WTC11 (cell line): Measurements from ENCODE around the gene CCDC24. TPM values are rescaled to one million over a fixed set of nuclear protein-coding genes. Genes with fewer than 3 reads are reported as not detected.

Source experiments
- ATF1 ChIP-seq: sonication (generic); formaldehyde crosslinking; IDR thresholded peaks from 2 replicates; pipeline ENCODE4 v1.8.1; 2023; ENCODE audit warnings: mild to moderate bottlenecking, moderate library complexity, missing genetic modification reagents
- ELF4 ChIP-seq: sonication (generic); formaldehyde crosslinking; IDR thresholded peaks from 2 replicates; pipeline ENCODE4 v1.8.1; 2022; ENCODE audit warnings: low read depth, mild to moderate bottlenecking, moderate library complexity, missing genetic modification reagents
- FOXK1 ChIP-seq: sonication (generic); formaldehyde crosslinking; IDR thresholded peaks from 2 replicates; pipeline ENCODE4 v1.8.0; 2022; ENCODE audit warnings: mild to moderate bottlenecking, moderate library complexity, missing genetic modification reagents
- FOXP1 ChIP-seq: sonication (generic); formaldehyde crosslinking; IDR thresholded peaks from 2 replicates; pipeline ENCODE4 v1.8.0; 2022; ENCODE audit warnings: missing genetic modification reagents, mild to moderate bottlenecking, moderate library complexity, borderline replicate concordance
- GABPB1 ChIP-seq: sonication (generic); formaldehyde crosslinking; IDR thresholded peaks from 2 replicates; pipeline ENCODE4 v1.8.1; 2023; ENCODE audit warnings: mild to moderate bottlenecking, missing genetic modification reagents
- GRHL2 ChIP-seq: fragments of 250-450 bp; sonication (Bioruptor Pico); IDR thresholded peaks from 2 replicates; pipeline ENCODE4 v1.8.0; 2022; ENCODE audit warnings: mild to moderate bottlenecking, moderate library complexity; ENCODE audit not compliant: insufficient replicate concordance, severe bottlenecking
- NFE2L1 ChIP-seq: sonication (generic); formaldehyde crosslinking; IDR thresholded peaks from 2 replicates; pipeline ENCODE4 v1.8.1; 2023; ENCODE audit warnings: missing genetic modification reagents
- NR3C1 ChIP-seq: sonication (generic); formaldehyde crosslinking; conservative IDR thresholded peaks from 2 replicates; pipeline ENCODE4 v1.8.1; 2023; ENCODE audit warnings: low read depth, mild to moderate bottlenecking, missing genetic modification reagents
- PREB ChIP-seq: sonication (generic); formaldehyde crosslinking; IDR thresholded peaks from 2 replicates; pipeline ENCODE4 v1.8.1; 2022; ENCODE audit warnings: mild to moderate bottlenecking, missing genetic modification reagents, moderate library complexity, borderline replicate concordance
- PRRX2 ChIP-seq: fragments of 250-450 bp; sonication (Bioruptor Pico); IDR thresholded peaks from 2 replicates; pipeline ENCODE4 v1.8.0; 2021; ENCODE audit warnings: mild to moderate bottlenecking
- SMAD4 ChIP-seq: sonication (generic); formaldehyde crosslinking; IDR thresholded peaks from 2 replicates; pipeline ENCODE4 v1.8.0; 2022; ENCODE audit warnings: mild to moderate bottlenecking, missing genetic modification reagents
- STAT6 ChIP-seq: sonication (generic); formaldehyde crosslinking; conservative IDR thresholded peaks from 2 replicates; pipeline ENCODE4 v1.8.1; 2023; ENCODE audit warnings: mild to moderate bottlenecking, low read depth, missing genetic modification reagents, moderate library complexity
- TCF7 ChIP-seq: sonication (generic); formaldehyde crosslinking; IDR thresholded peaks from 2 replicates; pipeline ENCODE4 v1.8.0; 2022; ENCODE audit warnings: mild to moderate bottlenecking, low read depth, missing genetic modification reagents, moderate library complexity
- TP53 ChIP-seq: sonication (generic); formaldehyde crosslinking; IDR thresholded peaks from 2 replicates; pipeline ENCODE4 v1.8.1; 2023; ENCODE audit warnings: mild to moderate bottlenecking, missing genetic modification reagents
- USF1 ChIP-seq: sonication (generic); formaldehyde crosslinking; IDR thresholded peaks from 2 replicates; pipeline ENCODE4 v1.8.0; 2022; ENCODE audit warnings: mild to moderate bottlenecking, missing genetic modification reagents
- total RNA-seq: library from RNA; stranded (reverse); gene quantifications from 3 replicates; pipeline ENCODE4 v1.2.3, GENCODE V29; 2021
- TF ChIP-seq, protein P1 (sequence below): fragments of 250-450 bp; sonication (Bioruptor Pico); conservative IDR thresholded peaks from 2 replicates; pipeline ENCODE4 v1.9.0; 2021; ENCODE audit warnings: mild to moderate bottlenecking
- TF ChIP-seq, protein P2 (sequence below): fragments of 250-450 bp; sonication (Bioruptor Pico); IDR thresholded peaks from 2 replicates; pipeline ENCODE4 v1.9.0; 2021; ENCODE audit warnings: mild to moderate bottlenecking, borderline replicate concordance
- TF ChIP-seq, protein P3 (sequence below): sonication (generic); formaldehyde crosslinking; IDR thresholded peaks from 2 replicates; pipeline ENCODE4 v1.8.1; 2023; ENCODE audit warnings: mild to moderate bottlenecking, missing genetic modification reagents
- TF ChIP-seq, protein P4 (sequence below): sonication (generic); formaldehyde crosslinking; IDR thresholded peaks from 2 replicates; pipeline ENCODE4 v1.8.0; 2022; ENCODE audit warnings: mild to moderate bottlenecking, missing genetic modification reagents
- TF ChIP-seq, protein P5 (sequence below): sonication (generic); formaldehyde crosslinking; IDR thresholded peaks from 2 replicates; pipeline ENCODE4 v1.8.1; 2022; ENCODE audit warnings: low read depth, mild to moderate bottlenecking, moderate library complexity, missing genetic modification reagents, borderline replicate concordance

CCDC24 gene
- total RNA-seq, 1 experiment from 2014 or later = 12.1 TPM

DNA sequence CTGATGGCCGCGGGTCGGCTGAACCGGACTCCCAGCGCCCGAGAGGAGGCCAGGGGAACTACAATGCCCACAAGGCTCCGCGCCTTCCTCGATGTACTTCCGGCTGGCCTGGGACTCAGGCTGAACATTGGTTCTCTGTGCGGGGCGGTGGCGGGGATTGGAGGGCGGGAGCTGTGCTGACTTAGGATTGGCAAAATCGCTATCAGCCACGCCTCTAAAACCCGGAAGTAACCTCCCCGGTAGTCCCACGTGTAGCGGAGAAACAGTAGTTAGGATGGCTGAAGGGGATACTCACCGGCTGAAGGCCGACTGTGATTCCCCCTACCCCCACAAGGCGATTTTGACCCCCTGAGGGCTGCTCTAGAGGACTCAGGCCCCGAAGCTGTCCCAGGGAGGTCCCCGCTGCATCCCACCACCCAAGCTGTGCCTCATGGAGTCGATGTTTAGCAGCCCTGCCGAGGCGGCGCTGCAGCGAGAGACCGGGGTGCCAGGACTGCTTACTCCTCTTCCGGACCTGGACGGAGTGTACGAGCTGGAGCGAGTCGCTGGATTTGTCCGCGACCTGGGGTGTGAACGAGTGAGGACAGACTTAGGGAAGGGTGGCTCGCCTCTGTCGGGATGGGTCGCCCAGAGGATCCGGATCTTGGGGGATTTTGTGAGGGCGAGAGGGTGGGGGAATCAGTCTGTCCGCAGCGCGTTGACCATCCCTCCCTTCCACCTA, 21.5 kb upstream of the CCDC24 start, which contains the start of gene DPH2 (continued):
- TF ChIP-seq ELF4 (no peak), TCF7 (CRISPR knock-in tag) (no peak), NR3C1 (CRISPR knock-in tag) (no peak), SMAD4 (CRISPR knock-in tag) (no peak), GRHL2 (CRISPR knock-in tag) (no peak), GABPB1 (peak; percentile 68), PREB (no peak), FOXK1 (CRISPR knock-in tag) (peak; percentile 90), ATF1 (no peak), TP53 (no peak), FOXP1 (no peak), NFE2L1 (CRISPR knock-in tag) (no peak), USF1 (peak; percentile 83), PRRX2 (no peak), STAT6 (no peak)
- TF ChIP-seq, protein P1, sequence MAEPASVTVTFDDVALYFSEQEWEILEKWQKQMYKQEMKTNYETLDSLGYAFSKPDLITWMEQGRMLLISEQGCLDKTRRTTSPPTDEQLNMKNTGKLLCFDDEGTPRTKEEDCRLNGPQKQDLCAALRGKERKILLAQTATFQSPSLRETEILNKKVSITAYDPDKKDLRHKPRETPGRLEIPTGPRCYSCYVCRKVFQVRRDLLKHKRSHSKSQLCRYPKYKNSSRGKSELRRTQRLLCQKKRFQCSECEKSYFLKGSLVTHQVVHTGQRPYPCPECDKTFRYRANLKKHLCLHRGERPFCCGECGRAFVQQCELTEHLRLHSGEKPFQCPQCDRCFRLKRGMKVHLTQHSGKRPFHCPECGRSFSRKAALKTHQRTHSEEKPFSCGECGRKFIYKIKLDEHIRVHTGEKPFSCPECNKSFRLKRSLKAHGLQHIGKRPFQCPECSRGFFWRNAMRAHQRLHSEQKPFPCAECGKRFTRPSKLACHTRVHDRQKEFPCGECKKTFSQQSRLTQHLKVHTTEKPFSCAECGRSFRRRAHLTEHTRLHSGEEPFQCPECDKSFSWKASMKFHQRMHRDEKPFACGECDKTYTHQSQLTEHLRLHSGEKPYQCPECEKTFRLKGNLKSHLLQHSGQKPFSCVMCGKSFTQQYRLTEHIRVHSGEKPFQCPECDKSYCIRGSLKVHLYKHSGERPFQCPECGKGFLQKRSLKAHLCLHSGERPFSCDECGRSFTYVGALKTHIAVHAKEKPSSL (CRISPR knock-in tag) = no peak
- TF ChIP-seq, protein P2, sequence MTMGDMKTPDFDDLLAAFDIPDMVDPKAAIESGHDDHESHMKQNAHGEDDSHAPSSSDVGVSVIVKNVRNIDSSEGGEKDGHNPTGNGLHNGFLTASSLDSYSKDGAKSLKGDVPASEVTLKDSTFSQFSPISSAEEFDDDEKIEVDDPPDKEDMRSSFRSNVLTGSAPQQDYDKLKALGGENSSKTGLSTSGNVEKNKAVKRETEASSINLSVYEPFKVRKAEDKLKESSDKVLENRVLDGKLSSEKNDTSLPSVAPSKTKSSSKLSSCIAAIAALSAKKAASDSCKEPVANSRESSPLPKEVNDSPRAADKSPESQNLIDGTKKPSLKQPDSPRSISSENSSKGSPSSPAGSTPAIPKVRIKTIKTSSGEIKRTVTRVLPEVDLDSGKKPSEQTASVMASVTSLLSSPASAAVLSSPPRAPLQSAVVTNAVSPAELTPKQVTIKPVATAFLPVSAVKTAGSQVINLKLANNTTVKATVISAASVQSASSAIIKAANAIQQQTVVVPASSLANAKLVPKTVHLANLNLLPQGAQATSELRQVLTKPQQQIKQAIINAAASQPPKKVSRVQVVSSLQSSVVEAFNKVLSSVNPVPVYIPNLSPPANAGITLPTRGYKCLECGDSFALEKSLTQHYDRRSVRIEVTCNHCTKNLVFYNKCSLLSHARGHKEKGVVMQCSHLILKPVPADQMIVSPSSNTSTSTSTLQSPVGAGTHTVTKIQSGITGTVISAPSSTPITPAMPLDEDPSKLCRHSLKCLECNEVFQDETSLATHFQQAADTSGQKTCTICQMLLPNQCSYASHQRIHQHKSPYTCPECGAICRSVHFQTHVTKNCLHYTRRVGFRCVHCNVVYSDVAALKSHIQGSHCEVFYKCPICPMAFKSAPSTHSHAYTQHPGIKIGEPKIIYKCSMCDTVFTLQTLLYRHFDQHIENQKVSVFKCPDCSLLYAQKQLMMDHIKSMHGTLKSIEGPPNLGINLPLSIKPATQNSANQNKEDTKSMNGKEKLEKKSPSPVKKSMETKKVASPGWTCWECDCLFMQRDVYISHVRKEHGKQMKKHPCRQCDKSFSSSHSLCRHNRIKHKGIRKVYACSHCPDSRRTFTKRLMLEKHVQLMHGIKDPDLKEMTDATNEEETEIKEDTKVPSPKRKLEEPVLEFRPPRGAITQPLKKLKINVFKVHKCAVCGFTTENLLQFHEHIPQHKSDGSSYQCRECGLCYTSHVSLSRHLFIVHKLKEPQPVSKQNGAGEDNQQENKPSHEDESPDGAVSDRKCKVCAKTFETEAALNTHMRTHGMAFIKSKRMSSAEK = no peak
- TF ChIP-seq, protein P3, sequence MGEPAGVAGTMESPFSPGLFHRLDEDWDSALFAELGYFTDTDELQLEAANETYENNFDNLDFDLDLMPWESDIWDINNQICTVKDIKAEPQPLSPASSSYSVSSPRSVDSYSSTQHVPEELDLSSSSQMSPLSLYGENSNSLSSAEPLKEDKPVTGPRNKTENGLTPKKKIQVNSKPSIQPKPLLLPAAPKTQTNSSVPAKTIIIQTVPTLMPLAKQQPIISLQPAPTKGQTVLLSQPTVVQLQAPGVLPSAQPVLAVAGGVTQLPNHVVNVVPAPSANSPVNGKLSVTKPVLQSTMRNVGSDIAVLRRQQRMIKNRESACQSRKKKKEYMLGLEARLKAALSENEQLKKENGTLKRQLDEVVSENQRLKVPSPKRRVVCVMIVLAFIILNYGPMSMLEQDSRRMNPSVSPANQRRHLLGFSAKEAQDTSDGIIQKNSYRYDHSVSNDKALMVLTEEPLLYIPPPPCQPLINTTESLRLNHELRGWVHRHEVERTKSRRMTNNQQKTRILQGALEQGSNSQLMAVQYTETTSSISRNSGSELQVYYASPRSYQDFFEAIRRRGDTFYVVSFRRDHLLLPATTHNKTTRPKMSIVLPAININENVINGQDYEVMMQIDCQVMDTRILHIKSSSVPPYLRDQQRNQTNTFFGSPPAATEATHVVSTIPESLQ (CRISPR knock-in tag) = no peak
- TF ChIP-seq, protein P4, sequence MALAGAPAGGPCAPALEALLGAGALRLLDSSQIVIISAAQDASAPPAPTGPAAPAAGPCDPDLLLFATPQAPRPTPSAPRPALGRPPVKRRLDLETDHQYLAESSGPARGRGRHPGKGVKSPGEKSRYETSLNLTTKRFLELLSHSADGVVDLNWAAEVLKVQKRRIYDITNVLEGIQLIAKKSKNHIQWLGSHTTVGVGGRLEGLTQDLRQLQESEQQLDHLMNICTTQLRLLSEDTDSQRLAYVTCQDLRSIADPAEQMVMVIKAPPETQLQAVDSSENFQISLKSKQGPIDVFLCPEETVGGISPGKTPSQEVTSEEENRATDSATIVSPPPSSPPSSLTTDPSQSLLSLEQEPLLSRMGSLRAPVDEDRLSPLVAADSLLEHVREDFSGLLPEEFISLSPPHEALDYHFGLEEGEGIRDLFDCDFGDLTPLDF (CRISPR knock-in tag) = no peak
- TF ChIP-seq, protein P5, sequence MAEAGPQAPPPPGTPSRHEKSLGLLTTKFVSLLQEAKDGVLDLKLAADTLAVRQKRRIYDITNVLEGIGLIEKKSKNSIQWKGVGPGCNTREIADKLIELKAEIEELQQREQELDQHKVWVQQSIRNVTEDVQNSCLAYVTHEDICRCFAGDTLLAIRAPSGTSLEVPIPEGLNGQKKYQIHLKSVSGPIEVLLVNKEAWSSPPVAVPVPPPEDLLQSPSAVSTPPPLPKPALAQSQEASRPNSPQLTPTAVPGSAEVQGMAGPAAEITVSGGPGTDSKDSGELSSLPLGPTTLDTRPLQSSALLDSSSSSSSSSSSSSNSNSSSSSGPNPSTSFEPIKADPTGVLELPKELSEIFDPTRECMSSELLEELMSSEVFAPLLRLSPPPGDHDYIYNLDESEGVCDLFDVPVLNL (CRISPR knock-in tag) = no peak
